ENCODE measurements around the gene TMEM43. TPM values are rescaled to one million over a fixed set of nuclear protein-coding genes. Genes with fewer than 3 reads are reported as not detected.

TMEM43 gene
- total RNA-seq, 1 donor from 2014 or later = 76.5 TPM

DNA sequence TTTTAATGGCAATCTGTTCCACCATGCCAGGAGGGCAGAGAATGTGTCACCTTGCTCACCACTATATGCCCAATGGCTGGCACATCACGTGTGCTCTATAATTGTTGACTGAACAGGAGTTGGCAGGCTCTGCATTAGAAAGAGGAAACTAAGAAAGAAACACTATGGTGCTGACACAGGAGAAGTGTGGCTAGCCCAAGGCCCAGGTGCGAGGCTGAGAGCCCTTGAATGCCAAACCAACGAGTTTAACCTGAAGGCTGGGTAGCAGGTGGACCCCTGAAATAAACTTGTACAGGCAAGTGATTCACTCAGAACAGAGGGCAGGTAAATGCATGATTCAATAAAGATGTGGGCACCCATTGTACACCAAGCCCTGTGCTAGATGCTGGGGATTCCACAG, 2.6 kb upstream of the TMEM43 start:
- DNase-seq (ENCODE audit: low spot score) = no peak

DNA sequence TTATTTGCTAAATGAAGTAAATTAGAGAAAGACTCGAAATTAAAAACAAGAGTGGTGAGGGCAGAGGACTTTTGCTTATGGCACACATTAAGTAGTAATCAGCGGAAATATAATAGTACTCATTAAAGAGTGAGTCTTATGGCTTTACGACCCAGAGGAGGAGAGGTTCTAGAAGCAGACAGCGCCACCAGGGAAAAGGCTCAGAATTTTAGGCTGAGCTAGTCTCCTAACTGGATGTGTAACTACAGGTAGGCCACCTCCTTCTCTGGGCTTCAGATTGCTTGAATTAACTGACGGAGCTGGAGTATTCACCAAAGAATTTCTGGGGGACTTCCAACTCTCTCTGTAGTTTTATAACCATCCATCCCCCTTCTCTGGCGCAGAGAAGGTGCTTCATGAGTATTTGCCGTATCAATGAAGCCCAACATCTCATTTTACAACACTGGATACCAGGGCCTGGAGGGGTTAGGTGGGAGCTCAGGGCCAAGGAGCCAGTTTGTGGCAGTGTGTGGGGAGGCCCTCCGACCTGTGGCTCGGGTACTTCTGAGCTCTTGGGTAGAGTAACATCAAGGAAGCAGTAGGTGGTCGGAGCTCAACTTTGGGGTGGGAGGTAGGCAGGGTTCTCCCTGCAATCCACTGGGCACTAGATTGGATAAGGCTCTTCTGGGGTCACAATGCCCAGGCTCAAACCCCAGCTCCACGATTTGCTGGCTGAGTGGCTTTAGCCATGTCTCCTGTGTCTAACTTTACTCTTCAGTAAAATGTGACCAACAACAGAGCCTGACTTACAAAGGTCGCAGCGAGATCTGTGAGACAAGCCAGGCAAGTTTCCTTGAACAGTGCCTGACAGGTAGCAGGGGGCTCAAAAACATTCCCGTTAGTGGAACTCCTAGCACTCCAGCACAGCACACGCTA, 1.3 kb upstream of the TMEM43 start:
- DNase-seq (ENCODE audit: low spot score) = no peak

DNA sequence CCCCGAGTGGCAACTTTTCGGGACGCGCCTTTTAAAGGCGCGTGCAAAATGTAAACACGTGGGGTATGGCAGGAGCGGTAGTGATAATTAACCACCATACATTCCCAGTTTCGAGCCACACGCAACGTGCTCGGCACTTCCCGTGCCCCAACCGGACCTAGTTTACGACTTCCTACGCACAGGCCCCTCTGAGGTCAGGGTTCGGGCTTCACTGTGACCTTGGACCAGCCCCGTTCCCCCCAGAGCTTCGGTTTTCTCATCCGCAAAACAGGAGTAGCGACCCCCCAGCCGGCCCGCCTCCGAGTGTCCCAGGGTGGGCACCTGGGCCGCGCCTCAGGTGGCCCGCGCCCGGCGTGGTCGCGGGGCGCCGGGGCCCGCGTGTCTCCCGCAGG, 633 bp upstream of the TMEM43 start:
- DNase-seq (ENCODE audit: low spot score) = peak; percentile 77

DNA sequence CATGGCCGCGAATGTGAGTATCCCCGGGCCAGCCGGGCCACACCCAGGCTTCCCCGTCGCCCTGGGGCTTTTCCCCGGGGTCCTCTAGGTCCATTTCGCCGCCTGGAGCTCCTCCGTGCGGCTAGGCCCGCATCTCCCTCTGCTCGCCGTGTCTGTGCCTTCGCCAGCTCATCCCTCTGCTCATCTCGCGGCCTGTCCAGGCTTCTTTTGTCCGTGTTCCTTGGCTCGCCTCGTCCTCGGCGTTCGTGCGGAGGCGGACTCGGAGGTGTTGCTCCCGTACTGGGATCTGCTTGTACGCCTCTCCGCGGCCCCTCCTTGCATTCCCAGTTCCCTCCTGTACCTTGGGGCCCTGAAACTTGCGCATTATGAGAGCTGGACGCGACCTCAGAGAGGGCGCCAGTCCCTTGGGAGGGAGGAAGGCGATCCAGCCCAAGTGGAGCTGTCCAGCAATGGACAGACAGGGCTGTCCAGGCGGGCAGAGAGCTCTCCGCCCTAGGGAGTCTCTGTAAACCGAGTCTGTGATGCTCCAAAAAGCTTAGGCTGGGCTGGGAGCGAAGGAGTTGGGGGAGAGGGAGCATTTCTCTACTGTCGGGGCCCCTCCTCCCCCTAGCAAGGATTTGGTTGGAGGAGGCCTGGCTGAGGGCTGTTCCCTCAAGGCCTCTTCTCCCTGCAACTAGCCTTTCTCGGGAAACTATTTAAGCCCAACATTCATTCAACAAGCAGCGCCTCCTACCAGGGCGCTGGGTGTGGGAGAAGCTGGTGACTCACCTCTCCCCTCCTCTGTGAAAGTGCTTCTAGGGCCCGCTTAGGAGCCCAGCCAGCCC, 553 bp downstream of the TMEM43 start:
- peak; percentile 79 for DNase-seq (ENCODE audit: low spot score)

DNA sequence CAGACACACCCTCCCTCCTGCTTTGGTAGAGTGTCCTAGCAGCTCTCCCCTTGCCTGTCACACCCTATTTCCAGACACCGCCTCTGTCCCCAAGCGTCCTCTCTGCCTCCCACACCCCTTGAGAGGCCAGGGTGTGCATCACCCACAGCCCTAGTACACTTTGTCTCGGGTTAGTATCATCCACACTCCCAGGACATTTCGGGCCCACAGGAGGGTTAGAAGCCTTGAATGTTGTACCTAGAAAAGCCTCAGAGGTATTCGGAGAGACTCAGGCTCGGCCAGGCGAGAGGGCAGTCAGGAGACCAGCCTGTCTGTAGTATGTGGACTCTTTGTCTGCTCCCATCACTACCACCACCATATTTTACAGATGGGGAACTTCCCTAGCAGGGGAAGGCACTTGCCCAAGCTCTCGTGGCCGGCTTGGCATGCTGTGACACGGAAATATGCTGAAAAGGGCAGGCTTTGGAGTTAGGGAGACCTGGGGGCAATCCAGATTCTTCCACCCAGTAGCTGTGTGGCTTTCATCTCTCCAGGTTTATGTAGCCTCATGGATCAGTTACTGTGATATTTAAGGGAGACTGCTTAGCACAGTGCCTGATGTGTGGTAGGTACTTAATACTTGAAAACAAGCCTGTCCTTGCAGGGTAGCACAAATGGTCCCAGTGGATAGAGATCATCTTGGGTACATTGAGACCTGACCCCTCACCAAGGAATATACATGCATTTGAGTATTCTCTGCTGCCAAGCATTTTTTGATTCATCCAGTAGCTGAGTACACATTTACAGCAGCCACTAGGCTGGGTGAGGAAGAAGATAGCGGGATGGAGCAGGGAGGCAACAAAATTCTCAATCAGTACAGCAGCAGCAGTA, 1.4 kb downstream of the TMEM43 start:
- DNase-seq (ENCODE audit: low spot score) = no peak

DNA sequence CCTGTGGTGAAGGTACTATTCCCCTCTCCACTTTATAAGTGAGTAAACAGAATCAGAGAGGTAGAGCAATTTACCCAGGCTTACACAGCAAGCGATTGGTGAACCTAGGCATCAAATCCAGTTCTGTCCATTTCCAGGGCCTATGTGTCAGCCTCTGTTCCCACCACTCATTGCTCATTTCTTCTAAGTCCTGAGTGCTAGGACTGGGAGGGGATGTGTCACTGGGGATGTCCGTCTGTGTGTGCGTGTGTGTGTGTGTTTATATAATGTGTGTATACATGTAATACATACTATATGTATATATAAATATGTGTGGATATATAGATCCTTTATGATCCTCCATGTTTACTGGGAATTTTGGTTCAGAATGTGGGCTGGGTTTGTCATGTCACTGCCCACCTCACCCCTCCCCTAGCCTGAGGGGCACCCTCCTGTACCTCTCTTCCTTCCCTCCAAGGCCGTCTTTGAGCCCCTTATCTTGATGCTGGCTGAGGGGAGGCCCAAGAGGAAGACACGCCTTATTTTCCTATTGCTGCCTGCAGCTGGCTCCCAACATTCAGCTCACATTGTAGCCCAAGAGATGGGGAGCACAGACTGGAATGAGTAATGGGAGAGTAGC, 2.1 kb downstream of the TMEM43 start:
- DNase-seq (ENCODE audit: low spot score) = peak; percentile 20

DNA sequence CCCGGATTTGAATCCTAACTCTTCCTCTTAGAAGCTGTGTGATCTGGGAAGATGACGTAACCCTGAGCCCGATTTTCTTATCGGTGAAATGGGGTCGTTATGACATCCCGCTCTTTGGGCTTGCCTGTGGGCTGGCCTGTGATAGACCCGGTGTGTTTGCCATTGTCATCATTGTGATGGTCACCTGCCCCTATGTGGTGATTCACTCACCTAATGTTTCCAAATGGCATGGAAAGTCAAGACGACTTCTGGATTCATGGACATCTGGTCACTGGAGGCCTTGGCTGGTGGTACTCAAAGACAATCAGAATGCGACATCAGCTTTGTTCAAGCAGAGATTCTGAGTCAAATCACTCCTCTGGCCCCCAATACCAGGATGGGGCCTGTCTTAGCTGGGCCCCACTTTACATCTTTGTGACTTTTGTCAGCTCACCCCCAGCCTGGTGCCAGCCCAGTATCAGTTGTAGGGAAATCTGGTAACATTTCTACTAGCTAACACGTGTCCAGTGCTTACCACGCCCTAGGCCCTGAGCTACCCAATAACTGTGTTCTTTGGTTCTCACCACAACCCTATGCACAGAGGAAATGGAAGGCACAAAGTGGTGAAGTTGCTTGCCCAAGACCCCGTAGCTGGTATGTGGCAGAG, 2.8 kb downstream of the TMEM43 start:
- peak; percentile 32 for DNase-seq (ENCODE audit: low spot score)

DNA sequence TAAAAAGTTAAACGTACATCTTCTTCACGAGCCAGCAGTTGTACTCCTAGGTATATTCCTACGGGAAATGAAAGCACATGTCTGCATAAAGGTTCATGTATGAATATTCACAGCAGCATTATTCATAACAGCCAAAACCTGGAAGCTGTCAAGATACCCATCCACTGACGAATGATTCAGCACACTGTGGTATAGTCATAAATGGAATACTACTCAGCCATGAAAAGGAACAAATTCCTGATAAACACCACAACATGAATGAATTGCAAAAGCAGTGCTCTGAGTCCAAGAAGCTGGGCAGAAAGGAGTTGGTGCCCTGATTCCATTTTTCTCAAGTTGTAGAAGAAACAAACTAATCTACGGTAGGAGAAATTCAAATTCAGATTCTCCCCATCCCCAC, 3.9 kb downstream of the TMEM43 start:
- peak; percentile 5 for DNase-seq (ENCODE audit: low spot score)

DNA sequence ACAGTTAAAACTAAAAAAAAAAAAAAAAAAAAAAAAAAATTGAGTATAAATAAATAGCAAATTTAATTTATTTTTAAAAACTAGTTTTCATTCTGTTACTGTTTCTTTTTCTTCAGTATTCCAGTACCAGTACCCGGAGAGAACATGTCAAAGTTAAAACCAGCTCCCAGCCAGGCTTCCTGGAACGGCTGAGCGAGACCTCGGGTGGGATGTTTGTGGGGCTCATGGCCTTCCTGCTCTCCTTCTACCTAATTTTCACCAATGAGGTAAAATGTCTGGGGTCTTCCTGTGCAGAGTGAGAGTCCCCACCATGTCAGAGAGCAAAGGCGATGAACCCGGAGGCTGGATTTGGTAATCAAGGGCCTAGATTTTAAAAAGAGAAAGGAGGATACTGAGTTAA, 4.4 kb downstream of the TMEM43 start:
- DNase-seq (ENCODE audit: low spot score) = peak; percentile 19

DNA sequence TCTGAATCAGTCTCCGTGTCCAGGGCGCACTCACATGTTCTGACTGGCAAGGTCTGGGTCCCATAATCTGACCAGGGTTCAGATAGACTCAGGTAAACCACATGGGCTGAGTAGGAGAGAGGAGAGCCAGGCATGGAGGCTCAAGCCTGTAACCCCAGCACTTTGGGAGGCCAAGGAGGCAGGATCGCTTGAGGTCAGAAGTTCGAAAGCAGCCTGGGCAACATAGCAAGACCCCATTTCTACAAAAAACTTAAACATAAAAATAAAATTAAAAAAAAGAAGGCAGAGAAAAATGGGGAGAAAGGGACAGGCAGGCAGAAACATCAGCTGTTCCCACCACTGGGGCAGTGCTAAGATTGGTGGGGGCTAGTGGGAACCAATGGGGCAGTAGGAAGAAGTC, 5.4 kb downstream of the TMEM43 start:
- no peak for DNase-seq (ENCODE audit: low spot score)

DNA sequence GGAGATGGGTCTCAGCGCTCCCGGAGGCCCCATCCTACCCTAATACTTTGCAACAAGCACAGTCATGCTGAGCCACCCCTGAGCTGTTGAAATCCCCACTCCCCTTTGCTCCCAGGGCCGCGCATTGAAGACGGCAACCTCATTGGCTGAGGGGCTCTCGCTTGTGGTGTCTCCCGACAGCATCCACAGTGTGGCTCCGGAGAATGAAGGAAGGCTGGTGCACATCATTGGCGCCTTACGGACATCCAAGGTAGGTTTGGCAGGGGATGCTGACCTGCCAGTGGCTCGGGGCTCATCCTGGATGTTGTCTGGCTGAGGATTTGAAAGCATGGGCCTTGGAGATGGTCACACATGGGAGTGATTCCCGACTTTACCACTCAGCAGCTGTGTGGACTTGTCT, 5.9 kb downstream of the TMEM43 start:
- DNase-seq (ENCODE audit: low spot score) = no peak

DNA sequence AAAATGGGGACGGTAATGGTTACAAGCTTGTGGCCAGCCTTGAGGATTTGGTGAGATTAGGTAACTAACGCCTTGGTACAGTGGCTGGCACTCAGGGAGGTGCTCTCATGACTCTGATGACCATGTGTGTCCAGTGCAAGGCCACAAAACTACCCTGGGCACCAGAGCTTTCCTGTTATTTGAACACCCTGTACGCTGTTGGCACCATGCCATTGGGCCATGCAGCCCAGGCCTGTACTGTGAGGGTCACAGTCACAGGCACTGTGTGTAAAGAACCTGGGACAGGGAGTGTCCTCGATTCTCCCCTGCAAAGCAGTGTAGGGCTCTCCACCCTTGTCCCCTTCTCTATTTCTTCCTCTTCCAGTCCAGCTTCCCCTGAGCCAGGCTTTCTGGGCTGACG, 6.3 kb downstream of the TMEM43 start:
- DNase-seq (ENCODE audit: low spot score) = no peak

DNA sequence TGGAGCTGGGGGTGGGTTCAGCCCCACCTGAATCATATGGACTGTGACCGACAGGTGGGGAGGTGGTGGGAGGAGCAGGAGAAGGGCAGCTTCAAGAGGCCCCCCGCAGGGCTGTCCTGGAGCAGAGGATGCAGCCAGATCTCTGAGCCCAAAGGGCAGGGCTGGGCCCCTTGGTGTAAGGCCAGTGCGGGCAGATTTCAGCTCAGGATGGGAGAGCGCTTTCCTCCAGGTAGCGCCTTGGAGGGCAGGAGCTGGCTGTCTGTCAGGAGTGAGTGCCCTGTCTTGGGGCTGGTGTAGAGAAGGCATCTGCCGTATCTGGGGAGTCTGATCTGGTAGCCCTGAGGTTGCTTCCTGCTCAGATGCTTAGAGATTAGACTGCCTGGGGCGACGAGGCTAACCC, 7.3 kb downstream of the TMEM43 start:
- no peak for DNase-seq (ENCODE audit: low spot score)

DNA sequence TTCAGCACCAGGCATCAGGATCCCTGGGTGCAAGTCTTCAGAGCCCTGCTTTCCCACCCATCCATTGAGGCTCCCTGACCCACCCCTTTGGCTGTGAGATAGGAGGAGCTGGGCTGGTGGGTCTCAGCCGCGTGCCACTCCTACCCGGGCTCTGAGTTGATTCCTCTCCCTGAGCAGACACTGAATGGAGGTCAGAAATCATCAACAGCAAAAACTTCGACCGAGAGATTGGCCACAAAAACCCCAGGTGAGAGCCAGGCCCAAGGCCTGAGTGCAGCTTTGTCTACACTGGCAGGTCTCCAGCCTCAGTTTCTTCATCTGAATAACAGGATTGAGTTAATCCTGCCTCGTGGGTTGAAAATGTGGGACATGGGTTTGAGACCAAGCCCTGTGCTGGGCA, 7.8 kb downstream of the TMEM43 start:
- no peak for DNase-seq (ENCODE audit: low spot score)

DNA sequence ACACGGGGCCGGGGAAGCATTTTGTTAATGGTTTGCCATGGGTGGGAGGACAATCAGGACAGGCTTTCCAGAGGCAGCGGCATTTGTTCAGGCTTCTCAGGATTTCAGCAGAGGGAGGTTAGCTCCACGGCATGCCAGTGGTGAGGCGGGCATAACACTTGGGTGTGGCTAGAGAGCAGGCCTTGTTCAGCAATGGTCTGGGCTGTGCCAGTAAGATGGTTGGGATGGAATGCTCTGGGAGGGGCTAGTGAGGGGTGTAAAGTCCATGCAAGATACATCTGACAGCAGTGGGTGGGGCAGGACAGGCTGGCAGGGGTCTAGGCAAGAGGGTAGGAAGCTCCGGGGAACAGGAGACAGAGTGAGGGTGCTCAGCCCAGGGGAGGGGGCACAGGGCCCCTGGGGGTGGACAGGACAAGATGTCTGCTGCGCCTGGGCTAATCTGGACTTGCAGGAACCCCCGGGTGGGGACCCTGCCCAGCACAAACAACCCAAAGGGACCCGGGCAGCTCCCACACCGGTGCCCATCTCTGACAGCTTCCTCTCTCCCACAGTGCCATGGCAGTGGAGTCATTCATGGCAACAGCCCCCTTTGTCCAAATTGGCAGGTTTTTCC, 8.4 kb downstream of the TMEM43 start:
- no peak for DNase-seq (ENCODE audit: low spot score)

DNA sequence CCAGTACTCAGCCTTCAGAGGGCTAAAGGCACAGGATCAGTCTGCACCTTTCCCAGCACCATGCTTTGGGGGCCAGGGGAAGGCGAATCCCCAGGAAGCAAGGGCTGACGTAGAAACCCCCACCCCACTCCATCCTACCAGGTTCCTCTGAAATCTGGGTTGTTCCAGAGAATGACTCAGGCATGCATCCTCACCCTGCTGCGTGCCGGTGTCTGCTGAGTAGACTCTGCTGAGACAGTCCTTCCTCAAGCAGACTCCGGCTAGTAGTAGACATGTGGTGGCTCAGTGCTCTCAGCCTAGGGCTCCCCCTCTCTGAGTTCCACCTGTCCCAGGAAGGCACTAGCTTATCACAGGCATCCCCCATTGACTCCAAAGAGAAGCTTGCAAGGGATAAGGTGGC, 9.0 kb downstream of the TMEM43 start:
- DNase-seq (ENCODE audit: low spot score) = no peak

DNA sequence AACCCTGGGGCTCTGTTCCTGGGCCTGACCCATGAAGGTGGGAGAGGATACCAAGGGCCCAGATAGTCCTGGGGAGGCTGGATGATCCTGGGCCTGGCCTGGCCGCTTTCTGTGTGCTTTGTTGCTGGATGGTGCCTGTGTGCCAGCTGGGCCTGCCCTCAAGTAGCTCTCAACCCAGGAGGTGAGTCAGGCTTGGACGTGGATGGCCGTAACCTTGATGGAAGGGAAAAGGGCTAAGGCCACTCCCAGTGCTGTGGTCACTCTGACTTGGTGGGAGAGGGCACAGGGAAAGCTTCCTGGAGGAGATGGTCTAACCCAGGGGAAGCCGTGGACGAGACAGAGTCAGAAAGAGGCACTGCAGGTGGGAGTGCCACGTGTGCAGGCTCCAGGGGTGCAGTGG, 9.4 kb downstream of the TMEM43 start:
- DNase-seq (ENCODE audit: low spot score) = no peak

DNA sequence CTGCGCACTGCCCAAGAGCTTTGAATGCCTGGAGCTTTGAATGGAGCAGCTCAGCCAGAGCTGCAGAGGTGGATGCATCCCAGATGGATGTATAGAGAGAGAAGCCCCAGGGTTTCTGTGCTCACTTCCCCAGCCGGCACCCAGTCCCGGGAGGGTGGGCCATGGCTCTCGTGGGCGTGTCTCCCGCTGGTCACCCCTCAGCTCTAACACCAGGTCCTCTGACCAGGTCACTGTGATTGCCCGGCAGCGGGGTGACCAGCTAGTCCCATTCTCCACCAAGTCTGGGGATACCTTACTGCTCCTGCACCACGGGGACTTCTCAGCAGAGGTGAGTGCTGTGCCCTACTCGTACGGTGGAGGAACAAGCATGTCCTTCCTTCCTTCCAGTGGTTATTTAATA, 10.7 kb downstream of the TMEM43 start:
- DNase-seq (ENCODE audit: low spot score) = no peak

DNA sequence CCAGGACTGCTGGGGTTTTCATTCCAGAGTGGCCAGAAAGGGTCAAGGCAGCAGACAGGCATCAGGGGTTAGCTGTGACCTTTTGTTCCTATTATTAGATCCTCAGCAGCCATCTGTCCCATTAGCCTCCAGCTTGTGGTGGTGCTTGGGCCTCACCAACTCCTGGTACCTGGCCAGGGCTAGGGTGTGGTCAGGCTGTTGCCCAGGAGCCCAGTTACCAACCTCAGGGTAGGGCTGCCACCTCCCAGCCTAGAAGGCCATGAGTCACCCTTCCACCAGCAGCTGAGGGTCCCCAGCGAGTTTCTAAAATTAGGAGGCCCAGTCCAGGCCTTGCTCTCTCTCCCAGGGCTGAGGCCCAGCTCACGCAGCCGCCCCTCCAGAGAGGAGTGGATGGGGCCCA, 12.2 kb downstream of the TMEM43 start:
- DNase-seq (ENCODE audit: low spot score) = no peak

DNA sequence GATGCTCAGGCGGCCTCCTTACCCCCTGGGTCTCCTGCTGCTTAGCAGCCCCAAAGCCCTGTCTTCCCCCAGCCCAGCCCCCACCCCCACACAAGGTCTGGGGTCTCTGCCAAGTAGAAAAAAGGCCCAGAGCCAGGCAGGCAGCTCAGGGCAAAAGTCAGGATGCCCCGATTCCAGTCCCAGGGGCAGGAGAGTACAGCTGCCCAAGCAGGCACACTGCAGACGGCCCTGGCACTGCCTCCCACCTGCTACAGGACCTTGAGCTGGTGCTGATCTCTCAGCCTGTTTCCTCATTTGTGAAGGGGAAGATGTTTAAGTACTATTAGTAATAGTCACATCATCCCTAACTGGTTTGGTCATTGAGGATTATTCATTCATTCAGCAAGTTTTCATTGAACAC, 12.6 kb downstream of the TMEM43 start:
- DNase-seq (ENCODE audit: low spot score) = no peak

All from ureter (tissue), 1 donor.